Colon (tissue), 2 donors: ENCODE results near the gene RGS11.

Experiments
- FAIRE-seq: peaks from 2 replicates; lab custom pipeline; 2012; peaks lifted over from hg19 to GRCh38; lab: Jason Lieb, UNC
- donor health status: control.
- donor health status: control.

The RGS11 gene

GRCh38 chr16:229731-230281, 45.9 kb downstream of the RGS11 start:
- no peak for FAIRE-seq

DNA sequence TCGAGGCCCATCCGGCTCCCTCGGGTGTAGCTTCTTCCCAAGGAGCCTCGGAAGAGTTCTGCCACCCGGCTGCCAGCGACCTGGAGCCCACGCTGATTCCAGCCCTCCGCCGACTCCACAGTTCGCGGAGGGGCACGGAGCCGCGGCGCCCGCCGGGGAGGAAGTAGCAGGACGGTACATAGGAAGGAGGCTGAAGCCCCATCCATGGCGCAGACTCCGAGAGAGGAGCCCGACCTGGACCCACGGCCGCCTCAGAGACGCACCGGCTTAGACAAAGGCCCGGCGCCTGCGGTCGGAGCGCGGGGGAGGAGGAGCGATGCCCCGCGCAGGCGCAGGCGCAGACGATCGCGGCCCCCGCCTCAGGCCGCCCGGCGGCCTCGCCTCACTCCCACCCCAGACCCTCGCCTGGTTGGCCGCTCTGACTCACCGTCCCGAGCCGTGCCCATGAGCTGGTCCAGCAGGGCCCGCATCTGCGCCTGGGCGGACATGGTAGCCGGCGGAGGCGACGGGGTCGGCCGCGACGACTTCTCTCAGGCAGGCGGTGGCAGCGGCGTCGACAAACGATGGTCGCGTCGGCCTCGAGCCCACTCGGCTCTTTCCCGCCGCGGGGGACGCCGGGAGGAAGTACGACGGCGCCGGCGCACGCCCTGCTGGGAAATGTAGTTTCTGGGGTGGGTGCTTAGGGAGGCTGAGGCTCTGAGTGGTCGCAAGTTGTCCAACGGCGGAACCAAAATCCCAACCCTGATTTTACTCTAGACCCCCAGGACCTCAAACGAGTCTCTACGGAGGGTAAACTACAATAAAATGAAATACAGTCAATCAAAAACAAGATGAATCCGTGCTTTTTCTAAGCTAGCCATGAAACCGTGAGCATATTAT, 46.7 kb downstream of the RGS11 start, which contains the start of gene LUC7L:
Gene LUC7L (minus strand): TSS at position 598 of the 879 bp plus-strand sequence. CDS start 110 bp downstream, at position 488.
- no peak for FAIRE-seq

DNA sequence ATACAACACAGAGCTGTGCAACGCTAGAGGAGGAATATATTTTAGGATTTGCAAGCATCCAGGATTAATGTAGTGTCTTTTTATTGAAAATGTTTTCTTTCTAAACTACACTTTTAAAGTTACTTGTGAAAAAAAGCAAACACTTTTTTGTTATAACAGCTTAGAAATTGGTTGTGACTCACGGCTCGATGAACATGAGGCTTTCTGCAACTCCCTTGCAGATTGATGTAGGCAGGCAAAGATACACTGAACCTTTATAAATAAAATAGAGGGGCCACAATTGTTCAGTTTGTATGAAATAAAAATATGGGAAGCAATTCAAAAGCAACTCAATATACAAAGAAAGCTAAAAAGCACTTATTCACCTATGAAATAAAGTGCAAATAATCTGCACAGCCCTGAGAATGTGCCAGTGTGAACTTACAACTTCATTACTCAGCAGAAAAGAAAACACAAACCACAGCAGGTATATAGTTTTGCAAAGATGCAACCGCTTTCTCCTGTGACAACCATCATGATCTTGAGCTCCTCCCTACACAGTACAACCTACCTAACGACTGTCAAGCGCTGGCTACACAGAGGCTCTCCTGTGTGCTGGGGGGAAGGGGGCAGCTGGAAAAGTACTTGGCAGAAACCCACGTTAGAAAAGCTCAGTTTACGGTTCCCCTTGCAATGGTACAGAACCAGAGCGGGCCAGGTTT, 47.4 kb downstream of the RGS11 start:
- no peak for FAIRE-seq

GRCh38 chr16:220021-220420, 55.7 kb downstream of the RGS11 start:
- FAIRE-seq: no peak
